SK-N-SH (cell line): Measurements from ENCODE around the gene UCHL5. TPM values are rescaled to one million over a fixed set of nuclear protein-coding genes. Genes with fewer than 3 reads are reported as not detected.

ENCODE experiments used
- CTCF ChIA-PET: fragments of 300-600, 350-600 bp; formaldehyde crosslinking; extraction: SDS; loops from one replicate; lab custom pipeline; 2021; lab: Yijun Ruan, JAX
- POLR2A ChIA-PET: fragments of 350-600 bp; sonication (Branson Sonifier 250); formaldehyde crosslinking; extraction: SDS; loops from one replicate; lab custom pipeline; 2020; ENCODE audit warnings: antibody characterized with exemption, inconsistent platforms; lab: Yijun Ruan, JAX
- DNase-seq: peaks from one replicate; pipeline ENCODE4 v3.0.0; 2012
- H2AFZ ChIP-seq: fragments of 200-600 bp; sonication (generic); 2 replicates; pipeline ENCODE4 v1.8.1; 2016; ENCODE audit warnings: antibody characterized with exemption, mild to moderate bottlenecking, low read depth
- H3F3A ChIP-seq: fragments of 200-600 bp; sonication (generic); replicated peaks from 2 replicates; pipeline ENCODE3; 2016; ENCODE audit warnings: antibody characterized with exemption, mild to moderate bottlenecking; ENCODE audit not compliant: insufficient read depth
- H3K27ac ChIP-seq, 2 experiments: fragments of 200-500 bp in 1 of 2; fragments of 200-600 bp in 1 of 2; sonication (Bioruptor generic) in 1 of 2; sonication (generic), shearing (Covaris generic) in 1 of 2; 2 replicates each; pipeline versions ENCODE4 v1.5.1 to v1.6.1; 2014 to 2016; ENCODE audit warnings: low read depth in 2 of 2, inconsistent platforms in 1 of 2, low read length in 1 of 2, mild to moderate bottlenecking in 1 of 2, mixed read lengths in 1 of 2
- H3K27me3 ChIP-seq: fragments of 200-600 bp; sonication (generic), shearing (Covaris generic); 2 replicates; pipeline ENCODE4 v1.6.1; 2016; ENCODE audit warnings: mixed run types; ENCODE audit not compliant: insufficient read depth
- H3K36me3 ChIP-seq, 2 experiments: fragments of 200-500 bp in 1 of 2; fragments of 200-600 bp in 1 of 2; sonication (Bioruptor generic) in 1 of 2; sonication (generic) in 1 of 2; replicated peaks in 1 of 2; 2 replicates each; pipeline versions ENCODE3 to v1.5.1; 2014 to 2016; ENCODE audit warnings: low read length in 1 of 2, mild to moderate bottlenecking in 1 of 2; ENCODE audit not compliant: insufficient read depth in 2 of 2, control insufficient read depth in 1 of 2
- H3K4me1 ChIP-seq, 2 experiments: fragments of 200-500 bp in 1 of 2; fragments of 200-600 bp in 1 of 2; sonication (Bioruptor generic) in 1 of 2; sonication (generic), shearing (Covaris generic) in 1 of 2; 2 replicates each; pipeline versions ENCODE4 v1.5.1 to v1.6.1; 2014 to 2016; ENCODE audit warnings: low read depth in 1 of 2, low read length in 1 of 2, mixed run types in 1 of 2; ENCODE audit not compliant: insufficient read depth in 2 of 2, control insufficient read depth in 1 of 2
- H3K4me2 ChIP-seq: fragments of 200-600 bp; sonication (generic), shearing (Covaris generic); 2 replicates; pipeline ENCODE4 v1.6.1; 2017; ENCODE audit warnings: mixed run types
- H3K4me3 ChIP-seq, 2 experiments: fragments of 200-500 bp in 1 of 2; fragments of 200-600 bp in 1 of 2; sonication (Bioruptor generic) in 1 of 2; sonication (generic), shearing (Covaris generic) in 1 of 2; 2 replicates each; pipeline versions ENCODE4 v1.5.1 to v1.8.1; 2014 to 2016; ENCODE audit warnings: low read depth in 2 of 2, inconsistent platforms in 1 of 2, low read length in 1 of 2, mild to moderate bottlenecking in 1 of 2, mixed read lengths in 1 of 2, moderate library complexity in 1 of 2
- H3K79me2 ChIP-seq: fragments of 200-600 bp; sonication (generic); 2 replicates; pipeline ENCODE4 v1.8.1; 2017; ENCODE audit warnings: mild to moderate bottlenecking; ENCODE audit not compliant: insufficient read depth
- H3K9ac ChIP-seq: fragments of 200-600 bp; sonication (generic); 2 replicates; pipeline ENCODE4 v1.6.1; 2017; ENCODE audit warnings: mixed run types
- H3K9me2 ChIP-seq: fragments of 200-600 bp; sonication (generic); 2 replicates; pipeline ENCODE4 v1.6.1; 2017; ENCODE audit warnings: mixed run types
- H3K9me3 ChIP-seq: fragments of 200-600 bp; sonication (generic); 2 replicates; pipeline ENCODE4 v1.6.1; 2017; ENCODE audit warnings: mixed run types, mild to moderate bottlenecking, moderate library complexity
- H4K20me1 ChIP-seq: fragments of 200-600 bp; sonication (generic); 2 replicates; pipeline ENCODE4 v1.6.1; 2017; ENCODE audit warnings: mild to moderate bottlenecking, mixed run types; ENCODE audit not compliant: insufficient read depth
- CTCF ChIP-seq: fragments of 200-600 bp; sonication (generic); IDR thresholded peaks from 2 replicates; pipeline ENCODE4 v1.6.1; 2017; ENCODE audit warnings: antibody characterized with exemption, mild to moderate bottlenecking, moderate library complexity
- FOSL2 ChIP-seq: IDR thresholded peaks from 2 replicates; pipeline ENCODE4 v1.4.0; 2012; ENCODE audit warnings: low read depth, mild to moderate bottlenecking, moderate library complexity, borderline replicate concordance
- FOXJ3 ChIP-seq: sonication (generic); formaldehyde crosslinking; IDR thresholded peaks from 2 replicates; pipeline ENCODE4 v1.5.1; 2020; ENCODE audit warnings: mild to moderate bottlenecking, missing genetic modification reagents
- GATA2 ChIP-seq: sonication (generic); formaldehyde crosslinking; IDR thresholded peaks from 2 replicates; pipeline ENCODE4 v1.5.0; 2020; ENCODE audit warnings: mild to moderate bottlenecking, missing genetic modification reagents
- MEF2A ChIP-seq: IDR thresholded peaks from 2 replicates; pipeline ENCODE4 v1.4.0; 2012; ENCODE audit warnings: low read depth, borderline replicate concordance
- RAD21 ChIP-seq: IDR thresholded peaks from 2 replicates; pipeline ENCODE4 v1.6.1; 2012; ENCODE audit warnings: mild to moderate bottlenecking, low read length
- REST ChIP-seq: IDR thresholded peaks from 2 replicates; pipeline ENCODE4 v1.6.1; 2012; ENCODE audit warnings: mild to moderate bottlenecking, low read depth, low read length, moderate library complexity
- RFX5 ChIP-seq: IDR thresholded peaks from 2 replicates; pipeline ENCODE4 v1.6.1; 2012; ENCODE audit warnings: mild to moderate bottlenecking, improper control_type of control experiment, low read length
- RXRA ChIP-seq: IDR thresholded peaks from 2 replicates; pipeline ENCODE4 v1.4.0; 2012; ENCODE audit warnings: low read depth, mild to moderate bottlenecking, borderline replicate concordance
- SMC3 ChIP-seq: IDR thresholded peaks from 2 replicates; pipeline ENCODE4 v1.6.1; 2012; ENCODE audit warnings: low read depth, low read length, improper control_type of control experiment
- TAF1 ChIP-seq: IDR thresholded peaks from 2 replicates; pipeline ENCODE4 v1.6.1; 2012; ENCODE audit warnings: low read depth, mild to moderate bottlenecking, low read length, moderate library complexity, borderline replicate concordance
- USF1 ChIP-seq: IDR thresholded peaks from 2 replicates; pipeline ENCODE4 v1.4.0; 2012; ENCODE audit warnings: low read depth, borderline replicate concordance
- ZBTB33 ChIP-seq: IDR thresholded peaks from 2 replicates; pipeline ENCODE4 v1.4.0; 2012; ENCODE audit warnings: low read depth, borderline replicate concordance
- WGBS: methylation state at CpG from one replicate; pipeline ENCODE4 v1.1.6; 2017; ENCODE audit warnings: low lambda C conversion rate; 5-methylcytosine and 5-hydroxymethylcytosine counted together
- polyA plus RNA-seq, 3 experiments: library from polyadenylated mRNA; depleted of rRNA; stranded (reverse); fragments of >200 nt; gene quantifications; 2 replicates each; pipeline ENCODE4 v1.2.3, GENCODE V29; 2012

The UCHL5 gene
- polyA plus RNA-seq, 1 of the 3 experiments (the other 2 are of a cell fraction): 14.9 TPM

GRCh38 chr1:193031431-193031830 is 27.7 kb downstream of the UCHL5 start:
- H3K9me2 ChIP-seq: no peaks in the 10 kb centered on the region
- peaks cover 26 to 33% of the 10 kb centered on the region in 2 experiments for H3K36me3 ChIP-seq
- H3F3A ChIP-seq: peaks cover 3% of the 10 kb centered on the region
- no peaks in the 10 kb centered on the region for H3K9me3 ChIP-seq
- no peaks in the 10 kb centered on the region for H4K20me1 ChIP-seq
- TF ChIP-seq RAD21: peak; percentile 45
- TF ChIP-seq CTCF: peak; percentile 61
- TF ChIP-seq GATA2 (CRISPR knock-in tag): no peak
- TF ChIP-seq, all 33 proteins: peak for 2
- Histone ChIP-seq H2AFZ (no peak overlapping the region), H3K27ac (no peak overlapping the region), H3K4me1 (no peaks in the 10 kb centered on the region; a peak in 2 of 4 replicates), H3K4me3 (no peak overlapping the region), H3K79me2 (peaks cover 58% of the 10 kb centered on the region), H3K4me2 (no peak overlapping the region), H3K9ac (no peak overlapping the region), H3K27me3 (no peaks in the 10 kb centered on the region)
- ChIA-PET POLR2A (no interaction called here), CTCF (interaction anchor here (0.7 to 1.4 kb wide), 8 partner anchors 10 to 557 kb away, joined by 3 to 9 read pairs (median 3); partner anchors contain the start of gene CDC73)
- peak; percentile 5 for DNase-seq
- 76% methylated on average over 2 of the region's 2 CpGs for WGBS

GRCh38 chr1:193030280-193030679 is 28.9 kb downstream of the UCHL5 start:
- no peak for DNase-seq
- POLR2A ChIA-PET: no interaction called here
- Histone ChIP-seq H2AFZ (no peak overlapping the region), H3K9me3 (no peaks in the 10 kb centered on the region), H3F3A (peaks cover 3% of the 10 kb centered on the region), H3K79me2 (peaks cover 49% of the 10 kb centered on the region), H3K4me1 (no peaks in the 10 kb centered on the region; a peak in 2 of 4 replicates), H3K9me2 (no peaks in the 10 kb centered on the region), H3K9ac (no peak overlapping the region), H3K27ac (no peak overlapping the region), H3K4me2 (no peak overlapping the region), H4K20me1 (no peaks in the 10 kb centered on the region), H3K4me3 (no peak overlapping the region), H3K27me3 (no peaks in the 10 kb centered on the region), H3K36me3 (peaks cover 26 to 45% of the 10 kb centered on the region in 2 experiments)
- no peak for TF ChIP-seq FOXJ3 (CRISPR knock-in tag)
- WGBS: 44% methylated on average over 1 of the region's 1 CpG
- CTCF ChIA-PET: interaction anchor here (0.6 to 2.0 kb wide), 8 partner anchors 9 to 557 kb away, joined by 3 to 9 read pairs (median 3); no protein-coding TSS in a partner anchor

- no peak overlapping the region for H3K9ac ChIP-seq
- POLR2A ChIA-PET: no interaction called here
- H3K79me2 ChIP-seq: peaks cover 6% of the 10 kb centered on the region; the same call in 1 of the 2 replicates
- no peaks in the 10 kb centered on the region for H3K4me1 ChIP-seq
- H3F3A ChIP-seq: peaks cover 9% of the 10 kb centered on the region
- no peak for DNase-seq
- no peak overlapping the region for H2AFZ ChIP-seq
- no peaks in the 10 kb centered on the region for H3K9me3 ChIP-seq
- CTCF ChIA-PET: interaction anchor here (1.1 to 2.7 kb wide), 3 partner anchors 9 to 220 kb away, joined by 3 to 9 read pairs (median 6); no protein-coding TSS in a partner anchor
- no peak overlapping the region for H3K4me2 ChIP-seq
- no peaks in the 10 kb centered on the region for H4K20me1 ChIP-seq
- H3K4me3 ChIP-seq: no peak overlapping the region
- no peaks in the 10 kb centered on the region for H3K27me3 ChIP-seq
- H3K9me2 ChIP-seq: no peaks in the 10 kb centered on the region
- no peak overlapping the region for H3K27ac ChIP-seq
- peaks cover 55 to 74% of the 10 kb centered on the region in 2 experiments for H3K36me3 ChIP-seq
- no peak for TF ChIP-seq RFX5
- no peak for TF ChIP-seq ZBTB33
- no peak for TF ChIP-seq MEF2A
- TF ChIP-seq TAF1: no peak
- TF ChIP-seq USF1: no peak
- no peak for TF ChIP-seq REST
- TF ChIP-seq RXRA: no peak
- no peak for TF ChIP-seq FOSL2
- no peak for TF ChIP-seq SMC3
Measured at GRCh38 chr1:193025218-193025617, 33.9 kb downstream of the UCHL5 start.
